ENCODE data around the gene ATXN10. TPM values are rescaled to one million over a fixed set of nuclear protein-coding genes. Genes with fewer than 3 reads are reported as not detected.

ATXN10 gene
- total RNA-seq = 95.5 and 104 TPM in 2 replicates
- total RNA-seq (2013) = 57.8 TPM
- 51.3 and 52.3 TPM in 2 replicates for polyA plus RNA-seq
- 44.2 and 54.7 TPM in 2 replicates for polyA minus RNA-seq

- peak; percentile 79 for ATAC-seq (ENCODE audit: low read depth)
- peak within 1 kb of the TSS; percentile 87 for H3K4me2 ChIP-seq (replicated peaks; ENCODE audit: low read depth, low read length, poor library complexity, severe bottlenecking)
- peak; percentile 83 for DNase-seq
- peaks cover 17 to 19% of the 10 kb centered on the region in 2 donors for H3K4me1 ChIP-seq (ENCODE audit: control insufficient read depth in 2 of 2, insufficient read depth in 2 of 2, low read length in 2 of 2)
- H3K9ac ChIP-seq (ENCODE audit: low read length) = peak within 1 kb of the TSS; percentile 81
- H4K20me1 ChIP-seq (ENCODE audit: control insufficient read depth, insufficient read depth, low read length, poor library complexity, severe bottlenecking) = peaks cover 13% of the 10 kb centered on the region
- peak within 1 kb of the TSS; percentile 46 to 72 for H3K27ac ChIP-seq (ENCODE audit: low read length in 2 of 2)
- peak within 1 kb of the TSS; percentile 6 to 83 (median 73) for H3K4me3 ChIP-seq (ENCODE audit: control extremely low read depth in 1 of 5, extremely low read depth in 1 of 5, insufficient read depth in 1 of 5, low read depth in 2 of 5, low read length in 4 of 5)
- H2AFZ ChIP-seq (ENCODE audit: insufficient read depth, low read depth, low read length, poor library complexity, severe bottlenecking) = peak within 1 kb of the TSS; percentile 90
- H3K4me3 Mint-ChIP-seq = peak within 1 kb of the TSS; percentile 93
- intact Hi-C loops (cut with micrococcal nuclease) = loop anchor here (2.0 kb wide), 1 partner anchor 13 kb away; no protein-coding TSS in a partner anchor
- H3K27ac Mint-ChIP-seq = peak within 1 kb of the TSS; percentile 92
- TF ChIP-seq, protein P1, sequence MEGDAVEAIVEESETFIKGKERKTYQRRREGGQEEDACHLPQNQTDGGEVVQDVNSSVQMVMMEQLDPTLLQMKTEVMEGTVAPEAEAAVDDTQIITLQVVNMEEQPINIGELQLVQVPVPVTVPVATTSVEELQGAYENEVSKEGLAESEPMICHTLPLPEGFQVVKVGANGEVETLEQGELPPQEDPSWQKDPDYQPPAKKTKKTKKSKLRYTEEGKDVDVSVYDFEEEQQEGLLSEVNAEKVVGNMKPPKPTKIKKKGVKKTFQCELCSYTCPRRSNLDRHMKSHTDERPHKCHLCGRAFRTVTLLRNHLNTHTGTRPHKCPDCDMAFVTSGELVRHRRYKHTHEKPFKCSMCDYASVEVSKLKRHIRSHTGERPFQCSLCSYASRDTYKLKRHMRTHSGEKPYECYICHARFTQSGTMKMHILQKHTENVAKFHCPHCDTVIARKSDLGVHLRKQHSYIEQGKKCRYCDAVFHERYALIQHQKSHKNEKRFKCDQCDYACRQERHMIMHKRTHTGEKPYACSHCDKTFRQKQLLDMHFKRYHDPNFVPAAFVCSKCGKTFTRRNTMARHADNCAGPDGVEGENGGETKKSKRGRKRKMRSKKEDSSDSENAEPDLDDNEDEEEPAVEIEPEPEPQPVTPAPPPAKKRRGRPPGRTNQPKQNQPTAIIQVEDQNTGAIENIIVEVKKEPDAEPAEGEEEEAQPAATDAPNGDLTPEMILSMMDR (IDR thresholded peaks at IDR 0.05) = no peak
- TF ChIP-seq EZH2 (IDR thresholded peaks at IDR 0.05; ENCODE audit: borderline replicate concordance, insufficient read depth, low read depth, low read length, poor library complexity, severe bottlenecking) = no peak
- CTCF ChIA-PET = interaction anchor here (1.2 kb wide), 1 partner anchor 11 kb away, joined by 4 read pairs; no protein-coding TSS in a partner anchor
- POLR2A ChIA-PET = interaction anchor here (0.7 kb wide), 1 partner anchor 85 kb away, joined by 3 read pairs; no protein-coding TSS in a partner anchor
- under 1% methylated on average over 89 of the region's 89 CpGs for WGBS (ENCODE audit: insufficient coverage)
- no peaks in the 10 kb centered on the region for H3K9me3 ChIP-seq (ENCODE audit: control extremely low read depth in 1 of 3, control insufficient read depth in 2 of 3, insufficient read depth in 1 of 3, low read length in 2 of 3)
- no peaks in the 10 kb centered on the region for H3K27me3 ChIP-seq (replicated peaks in 1 of 4; ENCODE audit: control extremely low read depth in 1 of 4, control insufficient read depth in 3 of 4, insufficient read depth in 4 of 4, low read length in 3 of 4)
- H3K79me2 ChIP-seq (ENCODE audit: control insufficient read depth, insufficient read depth, low read length) = peaks cover 58% of the 10 kb centered on the region
- no peaks in the 10 kb centered on the region for H3K9me3 Mint-ChIP-seq (ENCODE audit: insufficient read depth)
- no peaks in the 10 kb centered on the region for H3K36me3 ChIP-seq (replicated peaks in 1 of 2; ENCODE audit: control extremely low read depth in 1 of 2, control insufficient read depth in 1 of 2, extremely low read depth in 1 of 2, insufficient read depth in 2 of 2, low read length in 1 of 2)
- peaks cover 27% of the 10 kb centered on the region for H3K4me1 Mint-ChIP-seq
- H3K27me3 Mint-ChIP-seq = no peaks in the 10 kb centered on the region
These were observed at the start of gene ATXN10 for GRCh38 chr22:45671783-45672563. TSS of gene ATXN10 (plus strand) at chr22:45671834. CDS start at chr22:45672064, 230 bp downstream.
